ENCODE measurements around the gene GPD1. TPM values are rescaled to one million over a fixed set of nuclear protein-coding genes. Genes with fewer than 3 reads are reported as not detected.

GPD1 gene
- total RNA-seq, 1 donor from 2014 or later: 9.0 TPM

DNA sequence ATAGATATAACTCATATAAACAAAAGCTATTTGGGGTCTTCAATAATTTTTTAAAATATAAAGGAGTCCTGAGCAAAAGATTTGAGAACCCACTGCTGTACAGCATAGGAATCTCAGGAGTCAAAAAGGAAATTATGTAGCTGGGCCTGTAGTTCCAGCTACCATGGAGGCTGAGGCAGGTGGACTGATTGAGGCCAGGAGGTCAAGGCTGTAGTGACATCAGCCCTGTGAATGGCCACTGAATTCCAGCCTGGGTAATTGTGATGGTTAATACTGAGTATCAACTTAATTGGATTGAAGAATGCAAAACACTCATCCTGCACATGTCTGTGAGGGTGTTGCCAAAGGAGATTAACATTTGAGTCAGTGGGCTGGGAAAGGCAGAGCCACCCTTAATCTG lies 52.8 kb downstream of the GPD1 start:
- no peaks in the 10 kb centered on the region for H3K27me3 ChIP-seq (ENCODE audit: low read depth)
- DNase-seq: no peak
- H3K4me3 ChIP-seq: no peak overlapping the region
- no peaks in the 10 kb centered on the region for H3K9me3 ChIP-seq (replicated peaks)
- TF ChIP-seq, protein P1, sequence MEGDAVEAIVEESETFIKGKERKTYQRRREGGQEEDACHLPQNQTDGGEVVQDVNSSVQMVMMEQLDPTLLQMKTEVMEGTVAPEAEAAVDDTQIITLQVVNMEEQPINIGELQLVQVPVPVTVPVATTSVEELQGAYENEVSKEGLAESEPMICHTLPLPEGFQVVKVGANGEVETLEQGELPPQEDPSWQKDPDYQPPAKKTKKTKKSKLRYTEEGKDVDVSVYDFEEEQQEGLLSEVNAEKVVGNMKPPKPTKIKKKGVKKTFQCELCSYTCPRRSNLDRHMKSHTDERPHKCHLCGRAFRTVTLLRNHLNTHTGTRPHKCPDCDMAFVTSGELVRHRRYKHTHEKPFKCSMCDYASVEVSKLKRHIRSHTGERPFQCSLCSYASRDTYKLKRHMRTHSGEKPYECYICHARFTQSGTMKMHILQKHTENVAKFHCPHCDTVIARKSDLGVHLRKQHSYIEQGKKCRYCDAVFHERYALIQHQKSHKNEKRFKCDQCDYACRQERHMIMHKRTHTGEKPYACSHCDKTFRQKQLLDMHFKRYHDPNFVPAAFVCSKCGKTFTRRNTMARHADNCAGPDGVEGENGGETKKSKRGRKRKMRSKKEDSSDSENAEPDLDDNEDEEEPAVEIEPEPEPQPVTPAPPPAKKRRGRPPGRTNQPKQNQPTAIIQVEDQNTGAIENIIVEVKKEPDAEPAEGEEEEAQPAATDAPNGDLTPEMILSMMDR (IDR thresholded peaks at IDR 0.05; ENCODE audit: borderline replicate concordance): no peak
- no peaks in the 10 kb centered on the region for H3K4me1 ChIP-seq
- intact Hi-C loops (cut with micrococcal nuclease): no loop called here
- peaks cover 4% of the 10 kb centered on the region for H3K36me3 ChIP-seq
- no peak overlapping the region for H3K27ac ChIP-seq (replicated peaks)

DNA sequence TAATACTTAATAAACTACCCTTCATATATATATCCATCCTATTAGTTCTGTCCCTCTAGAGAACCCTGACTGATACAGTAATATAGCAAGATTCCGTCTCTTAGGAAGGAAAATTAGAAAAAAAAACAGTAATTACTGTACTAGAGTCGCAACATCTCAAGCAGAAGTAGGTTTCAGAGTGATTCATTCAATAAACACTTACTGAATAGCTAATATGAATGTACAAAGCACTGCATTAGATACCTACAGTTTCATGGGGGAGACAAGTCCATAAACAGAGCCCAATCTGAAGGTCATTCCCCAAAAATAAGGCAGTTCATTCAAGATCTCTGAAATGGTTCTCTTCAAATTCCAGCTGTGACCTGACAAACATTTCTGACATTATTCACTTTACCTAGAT lies 53.5 kb downstream of the GPD1 start:
- Histone ChIP-seq H3K4me1 (peaks cover under 1% of the 10 kb centered on the region), H3K36me3 (peaks cover 4% of the 10 kb centered on the region), H3K9me3 (replicated peaks) (no peaks in the 10 kb centered on the region), H3K27me3 (ENCODE audit: low read depth) (no peaks in the 10 kb centered on the region), H3K4me3 (no peak overlapping the region), H3K27ac (replicated peaks) (no peak overlapping the region)
- no peak for DNase-seq
- TF ChIP-seq, protein P1 (IDR thresholded peaks at IDR 0.05; ENCODE audit: borderline replicate concordance): no peak
- intact Hi-C loops (cut with micrococcal nuclease): no loop called here

DNA sequence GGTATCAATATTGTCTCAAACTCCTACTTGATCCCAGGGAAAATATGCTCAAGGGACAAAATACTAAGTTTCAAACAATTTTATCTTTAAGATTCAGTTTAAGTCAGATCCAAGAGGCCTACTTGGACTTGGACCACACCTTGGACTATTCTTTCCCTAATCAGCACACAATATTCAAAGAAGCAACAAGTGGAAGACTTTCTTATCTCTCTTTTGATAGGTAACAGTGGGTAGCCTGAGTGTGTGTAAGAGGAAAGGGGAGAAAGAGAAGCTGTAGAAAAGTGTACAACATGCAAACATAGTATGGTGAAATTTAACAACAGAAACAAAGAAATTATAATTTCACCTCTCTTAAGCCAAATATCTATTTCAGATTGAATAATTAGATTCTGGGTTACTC lies 56.8 kb downstream of the GPD1 start:
- Histone ChIP-seq H3K4me3 (no peak overlapping the region), H3K4me1 (peaks cover 8% of the 10 kb centered on the region), H3K9me3 (replicated peaks) (no peaks in the 10 kb centered on the region), H3K27me3 (ENCODE audit: low read depth) (no peaks in the 10 kb centered on the region), H3K36me3 (peaks cover 4% of the 10 kb centered on the region), H3K27ac (replicated peaks) (no peak overlapping the region)
- no peak for DNase-seq
- TF ChIP-seq, protein P1 (IDR thresholded peaks at IDR 0.05; ENCODE audit: borderline replicate concordance): no peak
- intact Hi-C loops (cut with micrococcal nuclease): no loop called here

Other genes starting within 250 kb of the GPD1 start
- 7.4 TPM for gene FAIM2, start 200.1 kb upstream of the GPD1 start, total RNA-seq
- gene AQP2, start 153.3 kb upstream of the GPD1 start, total RNA-seq: not detected
- 0.41 TPM for gene AQP5, start 142.1 kb upstream of the GPD1 start, total RNA-seq
- gene AQP6, start 131.1 kb upstream of the GPD1 start, total RNA-seq: not detected
- 5.4 TPM for gene RACGAP1, start 78.5 kb upstream of the GPD1 start, total RNA-seq
- 0.96 TPM for gene ASIC1, start 46.4 kb upstream of the GPD1 start, total RNA-seq
- 15.4 TPM for gene SMARCD1, start 18.7 kb upstream of the GPD1 start, total RNA-seq
- gene COX14, start 8.2 kb downstream of the GPD1 start, total RNA-seq: 195 TPM
- 7.6 TPM for gene CERS5, start 63.4 kb downstream of the GPD1 start, total RNA-seq
- 17.1 TPM for gene LIMA1, start 179.5 kb downstream of the GPD1 start, total RNA-seq